Measurements from ENCODE around the gene DGAT2L6.

The DGAT2L6 gene

DNA sequence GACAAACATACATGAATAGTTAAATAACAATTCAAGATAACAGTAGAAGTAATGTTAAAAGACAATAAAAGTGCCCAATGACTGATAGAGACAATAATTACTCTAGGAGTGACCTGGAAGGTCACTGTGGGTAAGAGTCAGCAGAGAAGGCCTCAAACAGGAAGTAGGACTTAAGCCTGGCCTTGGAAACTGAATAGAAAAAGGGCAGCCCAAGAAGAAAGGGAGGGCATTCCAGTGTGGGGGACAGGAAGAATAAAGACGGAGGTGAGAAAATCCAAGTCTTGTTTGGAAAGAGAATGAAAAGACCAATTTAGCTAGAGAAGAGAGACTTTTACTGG, 76.7 kb downstream of the DGAT2L6 start:
- Histone ChIP-seq H3K4me2 (ENCODE audit: low read depth, low read length, poor library complexity, severe bottlenecking) (no peak overlapping the region), H3K79me2 (ENCODE audit: insufficient read depth, low read length) (no peaks in the 10 kb centered on the region), H3K9ac (ENCODE audit: low read length) (no peak overlapping the region), H2AFZ (ENCODE audit: low read depth, low read length, severe bottlenecking) (no peak overlapping the region), H4K20me1 (ENCODE audit: low read depth, low read length) (no peaks in the 10 kb centered on the region), H3K4me3 (ENCODE audit: insufficient read depth, low read length, poor library complexity, severe bottlenecking) (no peak overlapping the region), H3K27ac (ENCODE audit: low read depth, low read length) (no peak overlapping the region), H3K36me3 (ENCODE audit: low read length) (no peaks in the 10 kb centered on the region), H3K9me3 (ENCODE audit: insufficient read depth, low read length) (no peaks in the 10 kb centered on the region), H3K9me2 (replicated peaks; ENCODE audit: insufficient read depth, low read length) (no peaks in the 10 kb centered on the region), H3K27me3 (ENCODE audit: low read length) (no peaks in the 10 kb centered on the region), H3F3A (ENCODE audit: insufficient read depth) (no peaks in the 10 kb centered on the region)
- TF ChIP-seq, protein P1, sequence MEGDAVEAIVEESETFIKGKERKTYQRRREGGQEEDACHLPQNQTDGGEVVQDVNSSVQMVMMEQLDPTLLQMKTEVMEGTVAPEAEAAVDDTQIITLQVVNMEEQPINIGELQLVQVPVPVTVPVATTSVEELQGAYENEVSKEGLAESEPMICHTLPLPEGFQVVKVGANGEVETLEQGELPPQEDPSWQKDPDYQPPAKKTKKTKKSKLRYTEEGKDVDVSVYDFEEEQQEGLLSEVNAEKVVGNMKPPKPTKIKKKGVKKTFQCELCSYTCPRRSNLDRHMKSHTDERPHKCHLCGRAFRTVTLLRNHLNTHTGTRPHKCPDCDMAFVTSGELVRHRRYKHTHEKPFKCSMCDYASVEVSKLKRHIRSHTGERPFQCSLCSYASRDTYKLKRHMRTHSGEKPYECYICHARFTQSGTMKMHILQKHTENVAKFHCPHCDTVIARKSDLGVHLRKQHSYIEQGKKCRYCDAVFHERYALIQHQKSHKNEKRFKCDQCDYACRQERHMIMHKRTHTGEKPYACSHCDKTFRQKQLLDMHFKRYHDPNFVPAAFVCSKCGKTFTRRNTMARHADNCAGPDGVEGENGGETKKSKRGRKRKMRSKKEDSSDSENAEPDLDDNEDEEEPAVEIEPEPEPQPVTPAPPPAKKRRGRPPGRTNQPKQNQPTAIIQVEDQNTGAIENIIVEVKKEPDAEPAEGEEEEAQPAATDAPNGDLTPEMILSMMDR (IDR thresholded peaks at IDR 0.05; ENCODE audit: insufficient read depth, low read length, poor library complexity, severe bottlenecking), result no peak
- TF ChIP-seq EZH2phosphoT487 (conservative IDR thresholded peaks at IDR 0.05; ENCODE audit: low read length), result no peak

DNA sequence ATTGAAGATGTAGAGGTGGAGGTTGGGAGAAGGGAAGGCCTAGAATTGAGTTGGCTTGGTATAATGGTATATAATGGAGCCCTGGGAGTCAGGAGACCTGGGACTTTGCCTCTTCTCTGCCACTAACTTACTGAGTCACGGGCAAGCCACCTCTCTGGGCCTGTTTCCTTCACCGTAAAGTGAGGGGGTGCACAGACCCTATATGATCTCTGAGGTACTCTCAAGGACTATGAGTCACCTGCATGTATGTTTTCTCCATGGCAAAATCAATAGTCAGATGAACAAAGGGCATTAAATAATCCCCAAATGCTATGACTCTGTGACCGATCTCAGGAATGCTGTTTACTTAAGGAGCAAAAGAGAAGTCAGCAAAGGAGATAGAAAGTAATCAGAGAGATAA, 77.6 kb downstream of the DGAT2L6 start:
- Histone ChIP-seq H3K4me2 (ENCODE audit: low read depth, low read length, poor library complexity, severe bottlenecking) (no peak overlapping the region), H3K36me3 (ENCODE audit: low read length) (no peaks in the 10 kb centered on the region), H4K20me1 (ENCODE audit: low read depth, low read length) (no peaks in the 10 kb centered on the region), H3K27me3 (ENCODE audit: low read length) (no peaks in the 10 kb centered on the region), H3K4me3 (ENCODE audit: insufficient read depth, low read length, poor library complexity, severe bottlenecking) (no peak overlapping the region), H3K9ac (ENCODE audit: low read length) (no peak overlapping the region), H3K79me2 (ENCODE audit: insufficient read depth, low read length) (no peaks in the 10 kb centered on the region), H2AFZ (ENCODE audit: low read depth, low read length, severe bottlenecking) (no peak overlapping the region), H3K9me3 (ENCODE audit: insufficient read depth, low read length) (no peaks in the 10 kb centered on the region), H3F3A (ENCODE audit: insufficient read depth) (no peaks in the 10 kb centered on the region), H3K9me2 (replicated peaks; ENCODE audit: insufficient read depth, low read length) (no peaks in the 10 kb centered on the region), H3K27ac (ENCODE audit: low read depth, low read length) (no peak overlapping the region)
- TF ChIP-seq EZH2phosphoT487 (conservative IDR thresholded peaks at IDR 0.05; ENCODE audit: low read length), result no peak
- TF ChIP-seq, protein P1 (IDR thresholded peaks at IDR 0.05; ENCODE audit: insufficient read depth, low read length, poor library complexity, severe bottlenecking), result no peak

Data from SU-DHL-6 (cell line).